PC-3 (cell line): ENCODE results near the gene CRNKL1. TPM values are rescaled to one million over a fixed set of nuclear protein-coding genes. Genes with fewer than 3 reads are reported as not detected.

Experiments
- total RNA-seq: library from RNA; depleted of rRNA; stranded (reverse); fragments of >200 nt; gene quantifications from 2 replicates; pipeline ENCODE4 v1.2.3, GENCODE V29; 2014; rRNA removed

Gene CRNKL1
- total RNA-seq, 1 experiment from 2014 or later: 22.5 TPM

Other genes with a start within 250 kb of the CRNKL1 start
- 107 and 113 TPM in 2 replicates for gene NAA20, start 35.1 kb downstream of the CRNKL1 start, total RNA-seq
- not detected in 2 replicates for gene CFAP61, start 66 bp upstream of the CRNKL1 start, total RNA-seq